Measurements from ENCODE around the gene SIRPB2.
"Not testable (repeated sequence)": the region's sequence is repeated elsewhere in the genome, so short reads cannot be mapped to it uniquely, and the experiment has no call there.

The SIRPB2 gene

DNA sequence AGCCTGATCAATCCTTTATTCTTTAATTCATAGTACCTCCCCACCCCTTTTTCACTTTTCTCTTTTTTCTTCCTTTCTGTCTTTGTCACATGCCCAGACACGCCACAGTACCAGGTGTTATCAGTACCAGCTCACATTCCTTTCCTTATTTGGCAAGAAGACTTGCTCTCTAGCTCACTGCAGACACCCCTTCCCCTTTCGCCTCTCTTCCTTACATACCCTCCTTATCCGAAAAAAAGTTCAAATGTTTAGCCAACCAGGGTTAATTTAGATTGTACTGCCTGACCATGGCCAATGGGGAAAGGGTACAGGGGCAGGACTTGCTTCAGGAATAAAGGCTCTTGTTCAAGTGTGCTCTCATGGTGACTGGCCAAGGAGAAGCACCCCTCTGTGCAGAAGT lies 9.3 kb upstream of the SIRPB2 start:
- DNase-seq (ENCODE audit: low read depth in 2 of 3, low spot score in 2 of 3): no peak

DNA sequence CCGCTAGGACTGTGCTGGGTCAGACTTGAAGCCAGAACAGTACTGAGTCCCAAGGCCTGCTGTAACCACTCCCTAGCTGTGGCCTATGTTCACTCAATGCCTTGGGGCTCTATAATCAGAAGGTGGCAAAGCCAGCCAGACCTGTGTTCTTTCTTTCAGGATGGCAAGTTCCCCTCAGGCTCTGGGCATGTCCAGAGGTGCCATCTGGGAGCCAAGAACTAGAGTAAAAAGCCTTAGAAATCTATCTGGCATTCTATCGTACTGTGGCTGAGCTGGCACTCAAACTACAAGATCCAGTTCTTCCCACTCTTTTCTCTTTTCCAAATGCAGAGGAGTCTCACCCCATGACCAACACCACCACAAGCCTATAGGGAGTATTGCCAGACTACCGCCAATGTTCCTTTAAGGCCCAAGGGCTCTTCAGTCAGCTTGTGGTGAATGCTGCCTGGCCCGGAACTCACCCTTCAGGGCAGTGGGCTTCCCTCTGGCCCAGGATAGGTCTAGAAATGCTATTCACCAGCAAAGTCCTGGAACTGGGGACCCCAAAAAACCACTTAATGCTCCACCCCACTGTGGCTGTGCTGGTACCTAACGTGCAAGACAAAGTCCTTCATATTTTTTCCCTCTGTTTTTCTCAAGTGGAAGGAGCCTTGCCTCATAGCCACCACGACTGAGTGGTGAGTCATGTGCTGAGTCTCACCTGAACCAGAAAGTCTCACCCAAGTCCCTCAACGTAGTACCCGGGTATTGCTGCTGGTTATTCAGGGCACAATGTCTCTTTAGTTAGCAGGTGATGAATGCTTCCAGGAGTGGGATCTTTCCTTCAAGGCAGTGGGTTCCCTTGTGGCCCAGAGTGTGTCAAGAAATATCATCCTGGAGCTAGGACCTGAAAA lies 8.6 kb upstream of the SIRPB2 start:
- no peak for DNase-seq (ENCODE audit: low read depth in 2 of 3, low spot score in 2 of 3)

- not testable (repeated sequence) for DNase-seq (ENCODE audit: low read depth in 2 of 3, low spot score in 2 of 3)
Measured at GRCh38 chr20:1497371-1497770, 6.2 kb upstream of the SIRPB2 start.

- DNase-seq (ENCODE audit: low read depth in 2 of 3, low spot score in 2 of 3): no peak
Measured at GRCh38 chr20:1496930-1497329, 5.7 kb upstream of the SIRPB2 start.

GRCh38 chr20:1494436-1494835 lies 3.2 kb upstream of the SIRPB2 start:
- DNase-seq (ENCODE audit: low read depth in 2 of 3, low spot score in 2 of 3): no peak

GRCh38 chr20:1493536-1493935 lies 2.3 kb upstream of the SIRPB2 start:
- no peak for DNase-seq (ENCODE audit: low read depth in 2 of 3, low spot score in 2 of 3)

GRCh38 chr20:1491860-1492642 lies 831 bp upstream of the SIRPB2 start:
- no peak for DNase-seq (ENCODE audit: low read depth in 2 of 3, low spot score in 2 of 3)

GRCh38 chr20:1490643-1491195 lies 501 bp downstream of the SIRPB2 start:
- DNase-seq (ENCODE audit: low read depth in 2 of 3, low spot score in 2 of 3): no peak

DNA sequence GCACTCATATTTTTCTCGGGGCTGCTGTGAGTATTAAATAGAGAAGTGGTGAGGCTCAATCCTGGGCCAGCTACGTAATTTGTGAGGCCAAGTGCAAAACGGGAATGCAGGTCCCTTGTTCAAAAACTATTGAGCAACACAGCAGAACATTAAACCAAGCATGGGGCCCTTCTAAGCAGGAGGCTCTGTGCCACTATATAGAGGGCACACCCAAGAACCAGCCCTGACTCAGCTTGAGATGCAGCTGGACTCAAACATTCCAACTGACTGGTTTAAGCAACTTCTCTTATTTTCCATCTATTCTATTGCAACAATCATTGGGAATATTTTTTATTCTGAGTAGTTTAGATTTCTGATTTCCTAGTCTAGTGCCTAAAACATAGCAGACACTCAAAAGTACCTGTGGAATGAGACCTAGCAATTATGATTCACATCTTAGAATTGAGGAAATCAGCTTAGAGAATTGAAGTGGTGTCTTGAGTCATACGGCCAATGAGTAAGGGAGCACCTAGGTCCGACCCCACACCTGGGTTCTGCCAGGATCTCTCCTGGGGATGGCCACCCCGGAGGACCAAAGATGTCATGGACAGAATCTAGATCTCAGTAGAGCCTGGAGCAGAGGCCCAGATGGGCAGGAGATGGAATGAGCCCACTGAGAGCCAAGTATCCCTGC lies 1.3 kb downstream of the SIRPB2 start:
- no peak for DNase-seq (ENCODE audit: low read depth in 2 of 3, low spot score in 2 of 3)

DNA sequence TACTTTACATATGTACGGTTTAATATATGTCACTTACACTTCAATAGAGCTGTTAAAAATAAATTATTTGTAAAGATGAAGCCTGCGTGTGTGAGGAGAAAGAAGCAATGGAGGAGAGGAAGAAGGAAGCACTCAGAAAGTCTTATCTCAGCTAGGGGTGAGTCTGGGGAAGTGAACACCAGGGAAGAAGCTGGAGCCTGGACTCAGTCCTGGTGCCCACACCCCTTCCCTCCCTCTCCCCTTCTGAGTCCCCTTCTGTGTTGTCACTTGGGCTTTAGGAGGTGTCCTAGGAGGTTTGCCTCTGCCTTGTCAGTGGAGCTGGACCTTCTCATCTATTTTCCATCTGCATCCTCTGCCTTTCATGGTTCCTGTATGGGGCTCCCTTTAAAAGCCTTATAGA lies 1.9 kb downstream of the SIRPB2 start:
- DNase-seq (ENCODE audit: low read depth in 2 of 3, low spot score in 2 of 3): no peak

GRCh38 chr20:1486566-1486965 lies 4.7 kb downstream of the SIRPB2 start:
- no peak for DNase-seq (ENCODE audit: low read depth in 2 of 3, low spot score in 2 of 3)

- DNase-seq (ENCODE audit: low read depth in 2 of 3, low spot score in 2 of 3): no peak
Measured at GRCh38 chr20:1484438-1485116, 6.6 kb downstream of the SIRPB2 start.

- DNase-seq (ENCODE audit: low read depth in 2 of 3, low spot score in 2 of 3): no peak
Measured at GRCh38 chr20:1479831-1480595, 11.2 kb downstream of the SIRPB2 start.

DNA sequence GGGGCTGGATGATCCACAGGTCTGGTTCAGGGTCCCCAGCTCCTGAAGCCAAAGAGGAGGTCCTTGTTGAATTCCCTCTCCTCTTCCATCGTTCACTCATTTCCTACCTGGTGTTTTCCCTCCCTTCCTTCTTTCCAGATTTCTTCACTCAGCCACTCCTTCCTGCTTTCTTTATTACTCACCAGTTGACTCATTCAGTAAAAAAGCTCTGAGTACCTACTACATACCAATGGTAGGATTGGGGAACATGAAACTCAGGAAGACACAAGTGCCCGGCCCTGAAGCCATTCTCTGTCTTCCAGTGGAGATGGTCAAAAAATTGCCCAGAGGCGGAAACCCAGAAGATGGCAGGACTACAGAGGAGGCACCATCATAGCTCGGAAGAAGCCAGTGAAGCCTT lies 12.7 kb downstream of the SIRPB2 start:
- DNase-seq (ENCODE audit: low read depth in 2 of 3, low spot score in 2 of 3): no peak

DNA sequence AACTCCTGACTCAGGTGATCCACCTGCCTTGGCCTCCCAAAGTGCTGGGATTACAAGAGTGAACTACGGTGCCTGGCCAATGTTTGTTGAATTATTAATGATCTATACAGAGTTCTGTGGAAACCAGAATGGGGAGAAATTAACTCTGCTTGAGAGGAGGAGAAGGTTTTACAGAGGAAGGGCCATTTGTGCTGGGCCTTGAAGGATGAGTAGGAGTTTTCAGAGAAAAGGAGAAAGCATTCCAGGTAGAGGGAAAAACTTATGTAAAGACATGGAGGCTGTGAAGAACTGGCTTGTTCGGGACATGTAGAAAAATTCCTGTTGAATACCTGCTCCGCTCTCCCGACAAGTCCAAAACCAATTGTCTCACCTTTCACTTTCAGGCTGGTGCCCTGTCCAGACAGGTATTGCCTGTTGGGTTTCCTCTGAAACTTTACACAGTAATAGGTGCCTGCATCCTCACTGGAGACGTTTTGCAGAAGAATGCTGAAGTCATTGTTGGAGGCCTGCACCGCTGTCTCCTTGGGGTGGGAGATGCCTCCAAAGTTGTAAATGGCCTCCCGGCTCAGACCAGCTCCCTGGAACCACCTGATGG lies 13.2 kb downstream of the SIRPB2 start:
- no peak for DNase-seq (ENCODE audit: low read depth in 2 of 3, low spot score in 2 of 3)

GRCh38 chr20:1474817-1475603 lies 16.2 kb downstream of the SIRPB2 start:
- no peak for DNase-seq (ENCODE audit: low read depth in 2 of 3, low spot score in 2 of 3)

DNA sequence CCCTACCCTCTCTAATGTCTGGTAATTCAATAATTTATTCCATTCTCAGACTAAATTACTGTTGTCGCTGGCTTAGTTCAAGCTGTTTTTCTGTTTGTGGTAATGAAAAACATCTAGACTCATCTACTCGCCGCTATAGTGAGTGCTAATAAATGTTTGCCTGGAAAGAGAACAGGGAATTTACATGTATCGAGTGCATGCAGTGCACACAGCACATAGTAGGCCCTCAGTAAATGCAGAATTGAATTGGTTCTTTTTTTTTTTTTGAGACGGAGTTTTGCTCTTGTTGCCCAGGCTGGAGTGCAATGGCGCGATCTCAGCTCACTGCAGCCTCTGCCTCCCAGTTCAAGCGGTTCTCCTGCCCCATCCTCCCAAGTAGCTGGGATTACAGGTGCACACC lies 16.9 kb downstream of the SIRPB2 start:
- no peak for DNase-seq (ENCODE audit: low read depth in 2 of 3, low spot score in 2 of 3)

DNA sequence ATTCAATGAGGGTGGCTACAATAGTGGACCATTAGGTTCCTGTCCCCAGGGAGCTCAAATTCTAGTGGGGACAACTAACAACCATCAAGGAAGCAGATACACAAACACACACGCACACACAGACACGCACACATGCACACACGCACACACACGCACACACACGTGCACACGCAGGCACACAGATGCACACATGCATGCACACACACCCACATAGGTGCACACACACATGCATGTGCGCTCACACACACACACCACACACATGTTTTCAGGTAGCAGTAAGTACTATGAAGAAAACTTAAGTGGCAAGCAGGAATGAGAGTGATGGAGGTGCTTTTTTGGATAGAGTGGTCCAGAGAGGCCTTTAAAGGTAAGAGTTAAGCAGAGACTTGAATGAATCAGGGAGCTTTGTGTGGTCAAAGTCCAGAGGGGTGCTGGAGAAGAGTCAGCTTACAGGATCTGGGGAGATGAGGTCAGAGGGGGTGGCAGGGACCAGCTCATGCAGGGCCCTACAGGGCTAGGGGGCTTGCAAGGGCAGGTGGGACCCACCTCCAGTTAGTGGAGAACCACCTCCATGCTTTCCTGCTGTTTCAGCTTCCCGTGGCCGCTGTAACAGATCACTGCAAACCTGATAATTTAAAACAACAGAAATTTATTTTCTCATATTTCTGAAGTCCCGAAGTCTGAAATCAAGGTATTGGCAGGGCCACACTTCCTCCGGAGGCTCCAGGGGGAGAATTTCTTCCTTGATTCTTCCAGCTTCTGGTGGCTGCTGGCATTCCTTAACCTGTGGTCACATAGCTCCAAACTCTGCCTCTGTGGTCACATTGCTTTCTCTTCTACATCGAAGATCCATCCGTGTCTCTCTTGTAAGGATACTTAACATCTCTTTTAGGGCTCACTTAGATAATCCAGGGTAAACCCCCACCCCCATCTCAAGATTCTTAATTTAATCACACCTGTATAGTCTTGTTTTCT lies 17.7 kb downstream of the SIRPB2 start:
- DNase-seq (ENCODE audit: low read depth in 2 of 3, low spot score in 2 of 3): no peak

Data from activated CD8-positive, alpha-beta memory T cell treated with anti-CD3 and anti-CD28 coated beads for 48 hours (primary cell).